CD4-positive, alpha-beta T cell treated with Interleukin-15 for 4 hours (primary cell): ENCODE data around the gene POU6F1.
"Not testable (repeated sequence)": the region's sequence is repeated elsewhere in the genome, so short reads cannot be mapped to it uniquely, and the experiment has no call there.

ENCODE experiments used
- DNase-seq: peaks from one replicate; pipeline ENCODE4 v3.0.0-alpha.2; 2020; ENCODE audit warnings: low spot score

Gene POU6F1

GRCh38 chr12:51227962-51228361, 10.1 kb upstream of the POU6F1 start:
- DNase-seq, result no peak

GRCh38 chr12:51227112-51227511, 9.2 kb upstream of the POU6F1 start:
- DNase-seq, result not testable (repeated sequence)

DNA sequence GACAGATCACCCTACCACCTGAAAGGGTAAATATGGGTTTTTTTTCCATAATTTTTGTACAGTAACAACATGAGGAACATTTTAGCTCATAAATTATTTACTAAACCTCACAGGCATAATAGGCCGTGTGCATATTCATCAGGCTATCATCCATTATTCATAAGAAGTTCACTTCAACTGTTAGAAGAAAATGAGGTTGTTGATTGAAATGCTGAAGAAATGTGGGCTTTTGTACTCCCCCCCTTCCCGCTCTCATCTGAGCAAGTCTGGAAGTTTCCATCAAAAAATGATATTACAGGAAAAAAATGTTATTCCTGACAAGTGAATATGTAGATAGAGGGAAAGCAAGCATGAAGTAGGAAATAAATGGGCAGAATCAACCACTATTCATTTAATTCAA, 7.9 kb upstream of the POU6F1 start:
- no peak for DNase-seq

DNA sequence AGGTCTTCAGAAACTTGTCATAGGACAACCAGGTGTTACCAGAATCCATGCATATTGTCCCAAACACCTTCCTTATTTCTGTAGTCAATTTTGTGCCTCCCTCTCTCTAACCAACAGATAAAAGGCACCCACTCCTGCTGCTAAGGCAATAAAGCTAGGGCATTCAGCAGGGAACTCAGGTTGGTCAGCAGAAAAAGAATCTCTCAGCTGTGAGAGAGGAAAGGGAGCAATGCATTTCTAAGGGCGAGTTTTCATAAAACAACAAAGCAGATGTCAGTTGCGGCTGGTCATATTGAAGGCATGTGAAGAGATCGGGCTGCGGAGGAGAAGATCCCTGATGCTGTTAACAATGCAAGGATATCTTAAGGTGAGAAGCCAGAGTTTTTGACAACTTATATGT, 7.4 kb upstream of the POU6F1 start:
- DNase-seq, result no peak

DNA sequence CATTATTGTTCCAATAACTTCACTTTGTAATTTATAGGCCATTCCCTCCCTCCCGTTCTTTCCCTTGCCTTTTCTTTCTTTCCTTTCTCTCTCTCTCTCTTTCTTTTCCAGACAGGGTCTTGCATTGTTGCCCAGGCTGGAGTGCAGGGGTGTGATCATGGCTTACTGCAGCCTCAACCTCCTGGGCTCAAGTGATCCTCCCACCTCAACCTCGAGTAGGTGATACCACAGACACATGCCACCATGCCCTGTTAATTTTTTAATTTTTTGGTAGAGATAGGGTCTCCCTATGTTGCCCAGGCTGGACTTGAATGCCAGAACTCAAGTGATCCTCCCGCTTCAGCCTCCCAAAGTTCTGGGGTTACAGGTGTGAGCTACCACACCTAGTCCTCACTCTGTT, 6.8 kb upstream of the POU6F1 start:
- DNase-seq, result no peak

- no peak for DNase-seq
These were observed 4.6 kb upstream of the POU6F1 start for GRCh38 chr12:51222461-51222860.

DNA sequence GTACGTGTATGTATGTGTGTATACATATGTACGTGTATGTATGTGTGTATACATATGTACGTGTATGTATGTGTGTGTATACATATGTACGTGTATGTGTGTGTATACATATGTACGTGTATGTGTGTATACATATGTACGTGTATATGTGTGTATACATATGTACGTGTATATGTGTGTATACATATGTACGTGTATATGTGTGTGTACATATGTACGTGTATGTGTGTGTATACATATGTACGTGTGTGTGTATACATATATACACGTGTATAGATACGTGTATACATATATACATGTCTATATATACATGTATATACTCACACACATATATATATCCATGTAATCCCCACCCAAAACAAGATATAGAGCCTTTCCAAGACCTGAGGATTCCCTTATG, 2.0 kb upstream of the POU6F1 start:
- DNase-seq, result not testable (repeated sequence)

- no peak for DNase-seq
These were observed 1.5 kb upstream of the POU6F1 start for GRCh38 chr12:51219322-51219721.

- DNase-seq, result no peak
These were observed 822 bp upstream of the POU6F1 start for GRCh38 chr12:51218607-51219161.

DNA sequence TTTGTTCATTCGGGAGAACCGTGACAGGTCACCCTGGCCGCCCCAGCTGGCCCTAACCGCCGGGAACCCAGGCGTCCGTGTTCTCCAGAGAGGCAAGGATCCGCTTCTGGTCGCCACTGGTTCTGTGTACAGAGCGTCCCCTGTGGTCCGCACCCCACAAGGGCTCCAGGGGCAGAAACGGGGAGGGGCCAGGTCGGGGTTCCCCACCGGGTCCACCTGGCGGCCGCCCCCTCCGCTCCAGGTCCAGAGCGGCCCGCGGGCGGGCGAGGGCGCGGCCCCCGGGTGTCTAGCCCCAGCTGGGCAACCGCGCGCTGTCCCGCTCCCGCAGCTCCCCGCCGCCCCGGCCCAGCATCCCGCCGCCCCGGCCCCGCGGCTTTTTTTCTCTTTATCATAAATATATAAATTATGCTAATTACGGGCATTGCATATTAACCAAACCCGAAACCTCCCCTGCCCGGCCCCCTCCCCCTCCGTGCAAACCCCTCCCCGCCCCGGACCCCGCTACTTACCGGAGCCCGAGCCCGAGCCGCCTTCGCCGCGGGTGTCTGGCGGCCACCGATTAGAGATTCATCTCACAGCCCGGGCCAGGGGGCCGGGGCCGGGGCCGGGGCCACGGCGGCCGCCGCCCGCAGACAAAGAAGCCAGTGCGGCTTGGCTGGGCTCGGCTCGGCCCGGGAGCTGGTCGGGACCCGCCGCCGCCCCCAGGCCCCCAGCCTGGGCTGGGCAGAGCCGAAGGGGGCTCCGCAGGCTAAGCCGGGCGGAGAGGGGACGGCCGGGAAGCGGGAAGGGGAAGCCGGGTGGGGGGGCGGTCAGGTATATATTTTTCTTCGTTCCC, 512 bp downstream of the POU6F1 start:
- DNase-seq, result peak; percentile 51

- no peak for DNase-seq
These were observed 1.2 kb downstream of the POU6F1 start for GRCh38 chr12:51216642-51217041.

- DNase-seq, result no peak
These were observed 3.0 kb downstream of the POU6F1 start for GRCh38 chr12:51214895-51215294.

- DNase-seq, result no peak
These were observed 7.0 kb downstream of the POU6F1 start for GRCh38 chr12:51210690-51211395.

DNA sequence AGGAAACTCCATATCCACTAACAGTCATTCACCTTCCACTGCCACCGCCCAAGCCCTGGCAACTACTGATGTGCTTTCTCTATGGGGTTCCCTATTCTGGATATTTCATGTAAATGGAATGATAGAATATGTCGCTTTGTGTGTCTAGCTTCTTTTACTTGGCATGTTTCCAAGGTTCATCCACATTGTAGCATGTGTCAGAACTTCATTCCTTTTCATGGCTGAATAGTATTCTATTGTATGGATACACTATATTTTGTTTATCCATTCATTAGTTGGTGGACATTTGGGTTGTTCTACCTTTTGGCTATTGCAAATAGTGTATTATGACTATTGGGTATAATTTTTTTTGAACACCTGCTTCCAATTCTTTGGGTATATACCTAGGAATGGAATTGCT, 8.6 kb downstream of the POU6F1 start:
- no peak for DNase-seq

DNA sequence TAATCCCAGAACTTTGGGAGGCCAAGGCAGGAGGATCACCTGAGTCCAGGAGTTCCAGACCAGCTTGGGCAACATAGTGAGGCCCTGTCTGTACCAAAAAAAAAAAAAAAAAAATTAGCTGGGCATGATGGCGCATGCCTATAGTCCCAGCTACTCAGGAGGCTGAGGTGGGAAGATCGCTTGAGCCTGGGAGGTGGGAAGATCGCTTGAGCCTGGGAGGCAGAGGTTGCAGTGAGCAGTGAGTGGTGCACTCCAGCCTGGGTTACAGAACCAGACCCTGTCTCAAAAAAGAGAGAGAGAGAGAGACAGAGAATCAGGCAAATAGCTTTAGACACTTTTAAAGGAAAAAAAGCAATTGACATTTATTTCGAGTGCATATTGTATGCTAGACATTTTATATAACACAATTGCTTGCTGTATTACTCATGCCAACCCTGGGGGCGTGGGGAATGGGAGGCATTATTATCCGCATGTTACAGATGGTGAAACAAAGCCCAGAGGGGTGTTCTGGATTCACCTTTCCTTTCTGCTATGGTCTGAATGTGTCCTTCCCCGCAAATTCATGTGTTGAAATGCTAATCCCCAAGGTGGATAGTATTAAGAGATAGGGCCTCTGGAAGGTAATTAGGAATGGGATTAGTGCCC, 9.7 kb downstream of the POU6F1 start:
- no peak for DNase-seq

DNA sequence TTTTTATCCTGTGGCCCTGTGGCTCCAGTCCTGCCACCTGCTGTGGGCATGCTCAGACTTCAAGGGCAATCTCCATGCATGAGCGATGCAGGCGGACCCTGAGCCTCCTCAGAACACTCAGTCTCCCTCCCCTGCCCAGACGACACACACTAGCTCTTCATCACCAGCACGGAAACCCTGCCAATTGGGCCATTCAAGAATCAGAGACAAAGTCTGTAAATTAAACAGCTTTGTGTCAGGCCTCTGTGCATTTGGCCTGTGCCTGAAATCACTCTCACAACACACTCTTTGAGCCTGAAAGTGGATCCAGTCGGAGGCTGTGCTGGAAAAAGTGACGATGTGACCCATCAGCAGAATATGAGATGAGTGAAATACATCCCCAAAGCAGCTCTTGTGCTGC, 12.5 kb downstream of the POU6F1 start:
- no peak for DNase-seq

- DNase-seq, result peak; percentile 5
These were observed 15.1 kb downstream of the POU6F1 start for GRCh38 chr12:51202718-51203117.

- DNase-seq, result no peak
These were observed 17.1 kb downstream of the POU6F1 start for GRCh38 chr12:51200806-51201205.

DNA sequence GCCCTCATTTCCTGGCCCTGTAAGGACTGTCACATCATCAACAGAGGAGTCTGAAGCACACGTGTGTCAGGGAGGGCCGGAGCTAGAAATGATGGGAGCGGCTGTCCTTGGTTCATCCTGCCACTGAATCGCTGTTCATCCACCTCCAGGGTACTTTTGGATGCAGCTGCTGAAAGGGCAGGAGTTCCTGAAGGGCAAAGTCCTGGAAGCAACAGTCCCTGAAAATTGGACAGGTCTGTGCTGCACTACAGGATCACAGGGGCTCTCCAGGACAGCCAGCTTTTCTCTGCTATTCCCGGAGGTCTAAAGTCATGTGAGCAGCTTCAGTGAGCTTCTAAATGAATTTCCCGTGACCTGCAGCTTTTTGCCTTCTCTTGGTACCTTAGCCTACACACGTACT, 17.7 kb downstream of the POU6F1 start:
- no peak for DNase-seq

DNA sequence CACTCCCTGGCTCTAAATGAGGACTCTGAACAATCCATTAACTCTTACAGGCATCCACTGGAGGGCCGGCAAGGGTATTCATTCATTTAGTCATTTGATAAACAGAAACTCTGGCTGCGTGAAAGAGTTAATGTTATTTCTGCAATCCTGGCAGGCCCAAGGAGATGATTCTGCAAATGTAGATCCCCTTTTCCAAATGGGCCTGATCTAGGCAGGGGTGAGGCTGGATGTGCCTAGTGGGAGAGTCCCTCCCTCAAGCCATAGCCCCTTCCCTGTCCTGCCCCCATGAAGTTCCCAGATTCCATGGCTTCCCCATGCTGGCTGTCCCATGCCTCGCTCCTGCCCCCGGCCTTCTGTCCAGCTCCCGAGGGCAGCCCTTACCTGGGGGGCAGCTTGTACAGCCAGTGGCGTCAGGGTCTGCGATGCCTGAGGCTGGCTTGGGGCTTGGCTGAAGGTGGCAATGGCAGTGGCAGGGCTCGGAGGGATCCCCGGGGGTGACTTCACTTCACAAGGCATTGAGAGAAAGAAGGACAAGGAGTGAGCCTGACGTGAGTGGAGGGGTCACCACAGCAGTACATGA, 18.4 kb downstream of the POU6F1 start:
- no peak for DNase-seq

- DNase-seq, result no peak
These were observed 19.1 kb downstream of the POU6F1 start for GRCh38 chr12:51198568-51199365.
